ENCODE measurements around the gene LIPI. TPM values are rescaled to one million over a fixed set of nuclear protein-coding genes. Genes with fewer than 3 reads are reported as not detected.
"Not testable (repeated sequence)": the region's sequence is repeated elsewhere in the genome, so short reads cannot be mapped to it uniquely, and the experiment has no call there.

The LIPI gene
- total RNA-seq, 1 experiment from 2014 or later: not detected

DNA sequence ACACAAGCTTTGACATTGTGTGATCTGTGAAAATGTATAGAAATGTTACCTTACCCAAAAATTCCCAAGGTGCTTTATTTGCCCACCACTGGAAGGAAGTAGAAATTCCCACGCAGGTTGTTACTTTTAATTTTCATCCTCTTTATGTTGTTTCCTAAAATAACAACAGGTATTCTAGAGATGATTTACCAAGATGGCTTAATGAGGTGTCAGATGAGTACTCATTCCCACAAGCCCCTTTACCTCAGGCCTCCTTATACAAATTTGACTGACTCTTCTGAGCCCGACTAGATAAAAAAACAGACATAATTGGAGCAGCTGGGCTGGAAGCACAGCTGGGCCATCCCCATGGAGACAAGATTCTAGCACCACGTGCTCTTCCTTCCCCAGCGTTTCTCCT is 114.6 kb downstream of the LIPI start:
- no peak overlapping the region for H3K4me2 ChIP-seq (ENCODE audit: low read length)
- H2AFZ ChIP-seq (ENCODE audit: low read length): no peak overlapping the region
- H3K27ac ChIP-seq (ENCODE audit: low read length): no peak overlapping the region
- H3K4me3 ChIP-seq (ENCODE audit: low read length): no peak overlapping the region
- DNase-seq (no peak), ATAC-seq (no peak)
- H3F3A ChIP-seq (ENCODE audit: low read length, unreplicated experiment): no peaks in the 10 kb centered on the region
- no peaks in the 10 kb centered on the region for H3K9me3 ChIP-seq (ENCODE audit: low read length)
- CTCF ChIA-PET: no interaction called here
- no peaks in the 10 kb centered on the region for H3K4me1 ChIP-seq (ENCODE audit: insufficient read depth, low read length)
- POLR2A ChIA-PET (ENCODE audit: unreplicated experiment): no interaction called here
- no peak overlapping the region for H3K9ac ChIP-seq (ENCODE audit: low read length)
- no peaks in the 10 kb centered on the region for H4K20me1 ChIP-seq (ENCODE audit: low read length)
- BruUV-seq (replicated peaks): no TSS peak
- intact Hi-C loops (cut with micrococcal nuclease): no loop called here
- H3K36me3 ChIP-seq (ENCODE audit: low read depth, low read length): no peaks in the 10 kb centered on the region
- no peaks in the 10 kb centered on the region for H3K27me3 ChIP-seq (ENCODE audit: low read length)
- H3K79me2 ChIP-seq (ENCODE audit: low read length): no peaks in the 10 kb centered on the region
- no peaks in the 10 kb centered on the region for H3K9me2 ChIP-seq (replicated peaks; ENCODE audit: low read length)
- TF ChIP-seq EZH2phosphoT487 (IDR thresholded peaks at IDR 0.05; ENCODE audit: borderline replicate concordance, low read length) (no peak), EZH2 (IDR thresholded peaks at IDR 0.05; ENCODE audit: low read length, unreplicated experiment) (no peak)
- TF ChIP-seq, protein P1, sequence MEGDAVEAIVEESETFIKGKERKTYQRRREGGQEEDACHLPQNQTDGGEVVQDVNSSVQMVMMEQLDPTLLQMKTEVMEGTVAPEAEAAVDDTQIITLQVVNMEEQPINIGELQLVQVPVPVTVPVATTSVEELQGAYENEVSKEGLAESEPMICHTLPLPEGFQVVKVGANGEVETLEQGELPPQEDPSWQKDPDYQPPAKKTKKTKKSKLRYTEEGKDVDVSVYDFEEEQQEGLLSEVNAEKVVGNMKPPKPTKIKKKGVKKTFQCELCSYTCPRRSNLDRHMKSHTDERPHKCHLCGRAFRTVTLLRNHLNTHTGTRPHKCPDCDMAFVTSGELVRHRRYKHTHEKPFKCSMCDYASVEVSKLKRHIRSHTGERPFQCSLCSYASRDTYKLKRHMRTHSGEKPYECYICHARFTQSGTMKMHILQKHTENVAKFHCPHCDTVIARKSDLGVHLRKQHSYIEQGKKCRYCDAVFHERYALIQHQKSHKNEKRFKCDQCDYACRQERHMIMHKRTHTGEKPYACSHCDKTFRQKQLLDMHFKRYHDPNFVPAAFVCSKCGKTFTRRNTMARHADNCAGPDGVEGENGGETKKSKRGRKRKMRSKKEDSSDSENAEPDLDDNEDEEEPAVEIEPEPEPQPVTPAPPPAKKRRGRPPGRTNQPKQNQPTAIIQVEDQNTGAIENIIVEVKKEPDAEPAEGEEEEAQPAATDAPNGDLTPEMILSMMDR (conservative IDR thresholded peaks at IDR 0.05; ENCODE audit: low read depth, low read length): no peak

DNA sequence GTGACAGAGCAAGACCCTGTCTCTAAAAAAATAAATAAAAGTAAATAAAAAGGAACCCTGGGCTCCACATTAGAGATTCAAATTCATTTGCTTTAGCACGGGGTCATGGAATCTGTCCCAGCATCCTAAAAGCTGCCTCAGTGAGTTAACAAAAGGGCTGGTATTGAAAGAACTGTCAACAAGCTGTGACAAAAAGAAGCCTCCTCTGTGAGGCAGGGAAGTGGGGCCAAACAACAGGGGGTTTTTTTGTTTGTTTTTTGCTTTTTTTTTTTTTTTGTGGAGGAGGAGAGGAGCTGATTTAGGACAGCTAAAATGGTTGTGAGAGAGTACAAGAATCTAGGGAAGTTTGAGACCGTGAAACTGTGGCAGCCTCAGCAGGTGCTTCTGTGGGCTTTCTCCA is 115.7 kb downstream of the LIPI start:
- ATAC-seq (no peak), DNase-seq (no peak)
- Histone ChIP-seq H3K9me3 (ENCODE audit: low read length) (no peaks in the 10 kb centered on the region), H3K79me2 (ENCODE audit: low read length) (no peaks in the 10 kb centered on the region), H4K20me1 (ENCODE audit: low read length) (no peaks in the 10 kb centered on the region), H3K36me3 (ENCODE audit: low read depth, low read length) (no peaks in the 10 kb centered on the region), H3K4me3 (ENCODE audit: low read length) (no peak overlapping the region), H3K9ac (ENCODE audit: low read length) (no peak overlapping the region), H2AFZ (ENCODE audit: low read length) (no peak overlapping the region), H3K27ac (ENCODE audit: low read length) (no peak overlapping the region), H3F3A (ENCODE audit: low read length, unreplicated experiment) (no peaks in the 10 kb centered on the region), H3K27me3 (ENCODE audit: low read length) (no peaks in the 10 kb centered on the region), H3K9me2 (replicated peaks; ENCODE audit: low read length) (no peaks in the 10 kb centered on the region), H3K4me2 (ENCODE audit: low read length) (no peak overlapping the region), H3K4me1 (ENCODE audit: insufficient read depth, low read length) (no peaks in the 10 kb centered on the region)
- ChIA-PET POLR2A (ENCODE audit: unreplicated experiment) (no interaction called here), CTCF (no interaction called here)
- BruUV-seq (replicated peaks): no TSS peak
- intact Hi-C loops (cut with micrococcal nuclease): no loop called here
- TF ChIP-seq EZH2 (IDR thresholded peaks at IDR 0.05; ENCODE audit: low read length, unreplicated experiment) (no peak), EZH2phosphoT487 (IDR thresholded peaks at IDR 0.05; ENCODE audit: borderline replicate concordance, low read length) (no peak)
- TF ChIP-seq, protein P1 (conservative IDR thresholded peaks at IDR 0.05; ENCODE audit: low read depth, low read length): no peak

DNA sequence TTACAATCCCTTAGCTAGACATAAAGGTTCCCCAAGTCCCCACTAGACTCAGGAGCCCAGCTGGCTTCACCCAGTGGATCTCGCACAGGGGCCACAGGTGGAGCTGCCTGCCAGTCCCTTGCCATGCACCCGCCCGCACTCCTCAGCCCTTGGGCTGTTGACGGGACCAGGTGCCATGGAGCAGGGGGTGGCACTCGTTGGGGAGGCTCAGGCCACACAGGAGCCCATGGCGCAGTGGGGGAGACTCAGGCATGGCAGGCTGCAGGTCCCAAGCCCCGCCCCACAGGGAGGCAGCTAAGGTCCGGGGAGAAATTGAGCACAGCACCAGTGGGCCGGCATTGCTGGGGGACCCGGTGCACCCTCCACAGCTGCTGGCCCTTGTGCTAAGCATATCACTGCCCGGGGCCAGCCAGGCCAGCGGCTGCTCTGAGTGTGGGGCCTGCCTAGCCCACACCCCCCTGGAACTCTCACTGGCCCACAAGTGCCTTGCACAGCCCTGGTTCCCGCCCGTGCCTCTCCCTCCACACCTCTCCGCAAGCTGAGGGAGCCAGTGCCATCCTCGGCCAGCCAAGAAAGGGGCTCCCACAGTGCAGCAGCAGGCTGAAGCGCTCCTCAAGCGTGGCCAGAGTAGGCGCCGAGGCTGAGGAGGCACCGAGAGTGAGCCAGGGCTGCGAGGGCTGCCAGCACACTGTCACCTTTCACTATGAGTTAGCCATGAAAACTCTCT is 117.8 kb downstream of the LIPI start:
- CTCF ChIA-PET: no interaction called here

DNA sequence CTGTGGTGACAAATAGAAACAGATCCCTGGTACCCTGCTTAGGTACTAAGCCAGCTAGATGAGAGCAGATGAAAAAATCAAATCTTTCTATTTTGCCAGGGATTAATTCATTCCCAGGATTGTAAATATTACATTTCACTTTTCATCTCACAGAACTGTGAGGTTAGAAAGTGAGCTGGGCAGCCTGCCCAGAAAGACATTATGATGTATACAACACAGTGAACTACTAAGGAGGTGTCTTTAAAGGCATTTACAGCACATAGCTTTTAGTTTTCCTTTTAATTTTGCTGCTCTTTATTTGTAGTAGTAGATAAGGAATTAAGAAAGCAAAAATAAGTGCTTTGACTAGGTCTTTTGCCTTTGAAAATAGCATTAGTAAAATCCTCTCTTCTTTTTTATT is 120.6 kb downstream of the LIPI start:
- H3K27ac ChIP-seq (ENCODE audit: low read length); BruUV-seq (replicated peaks); DNase-seq; H3K9ac ChIP-seq (ENCODE audit: low read length); H2AFZ ChIP-seq (ENCODE audit: low read length); ATAC-seq; H3K4me2 ChIP-seq (ENCODE audit: low read length); H3K36me3 ChIP-seq (ENCODE audit: low read depth, low read length); CTCF ChIA-PET; H3K4me3 ChIP-seq (ENCODE audit: low read length); H3K9me2 ChIP-seq (replicated peaks; ENCODE audit: low read length); H3K9me3 ChIP-seq (ENCODE audit: low read length); H4K20me1 ChIP-seq (ENCODE audit: low read length); H3K4me1 ChIP-seq (ENCODE audit: insufficient read depth, low read length); H3F3A ChIP-seq (ENCODE audit: low read length, unreplicated experiment); H3K27me3 ChIP-seq (ENCODE audit: low read length); H3K79me2 ChIP-seq (ENCODE audit: low read length); intact Hi-C loops (cut with micrococcal nuclease); POLR2A ChIA-PET (ENCODE audit: unreplicated experiment): not testable (repeated sequence)

More for the DNA sequence above, 117.8 kb downstream of the LIPI start:
- Histone ChIP-seq H3K9me3 (ENCODE audit: low read length) (no peaks in the 10 kb centered on the region), H3K4me2 (ENCODE audit: low read length) (no peak overlapping the region), H3K79me2 (ENCODE audit: low read length) (no peaks in the 10 kb centered on the region), H4K20me1 (ENCODE audit: low read length) (no peaks in the 10 kb centered on the region), H3K9me2 (replicated peaks; ENCODE audit: low read length) (no peaks in the 10 kb centered on the region), H3K9ac (ENCODE audit: low read length) (no peak overlapping the region), H3K4me3 (ENCODE audit: low read length) (no peak overlapping the region), H3K4me1 (ENCODE audit: insufficient read depth, low read length) (no peaks in the 10 kb centered on the region), H3K27me3 (ENCODE audit: low read length) (no peaks in the 10 kb centered on the region), H3K27ac (ENCODE audit: low read length) (no peak overlapping the region), H3F3A (ENCODE audit: low read length, unreplicated experiment) (no peaks in the 10 kb centered on the region), H2AFZ (ENCODE audit: low read length) (no peak overlapping the region), H3K36me3 (ENCODE audit: low read depth, low read length) (no peaks in the 10 kb centered on the region)
- ATAC-seq (no peak), DNase-seq (no peak)
- TF ChIP-seq, protein P1 (conservative IDR thresholded peaks at IDR 0.05; ENCODE audit: low read depth, low read length): no peak
- no peak for TF ChIP-seq EZH2 (IDR thresholded peaks at IDR 0.05; ENCODE audit: low read length, unreplicated experiment)
- no peak for TF ChIP-seq EZH2phosphoT487 (IDR thresholded peaks at IDR 0.05; ENCODE audit: borderline replicate concordance, low read length)
- intact Hi-C loops (cut with micrococcal nuclease): no loop called here
- no TSS peak for BruUV-seq (replicated peaks)
- POLR2A ChIA-PET (ENCODE audit: unreplicated experiment): no interaction called here
